GM12878 (cell line): ENCODE results near the gene EPHA4. TPM values are rescaled to one million over a fixed set of nuclear protein-coding genes. Genes with fewer than 3 reads are reported as not detected.

Experiments
- ATAC-seq: fragments of 200-7000 bp; cut with Tn5 transposase; 3 replicates; pipeline ENCODE4 v1.9.1; 2020; ENCODE audit warnings: mild to moderate bottlenecking, moderate library complexity
- BruUV-seq: library from RNA; stranded (reverse); fragments of 400-500 nt; replicated peaks from 2 replicates; lab custom pipeline; 2021; lab: Mats Ljungman, UMichigan
- CTCF ChIA-PET: fragments of 300-600 bp; sonication (Branson Sonifier 250); formaldehyde crosslinking; extraction: SDS; loops from one replicate; lab custom pipeline; 2021; ENCODE audit warnings: inconsistent platforms; lab: Yijun Ruan, JAX
- POLR2A ChIA-PET: fragments of 350-600 bp; formaldehyde crosslinking; extraction: SDS; loops from one replicate; lab custom pipeline; 2021; ENCODE audit warnings: inconsistent platforms; lab: Charles Lee
- RAD21 ChIA-PET: fragments of 300-600 bp; sonication (Branson Sonifier 250); formaldehyde crosslinking; loops from one replicate; lab custom pipeline; 2023; ENCODE audit warnings: antibody characterized with exemption; ENCODE audit not compliant: unreplicated experiment; lab: Charles Lee
- SMC1A ChIA-PET: fragments of 300-600 bp; sonication (Branson Sonifier 250); formaldehyde crosslinking; loops from one replicate; lab custom pipeline; 2023; ENCODE audit not compliant: unreplicated experiment, uncharacterized antibody; lab: Charles Lee
- DNase-seq: peaks from one replicate; pipeline ENCODE4 v3.0.0-alpha.2; 2011; ENCODE audit warnings: low read depth, low spot score
- FAIRE-seq: peaks from 3 replicates; lab custom pipeline; 2011; peaks lifted over from hg19 to GRCh38; lab: Jason Lieb, UNC
- H2AFZ ChIP-seq: 2 replicates; pipeline ENCODE4 v1.6.0; 2011; ENCODE audit warnings: low read depth, low read length, control low read depth; ENCODE audit not compliant: control insufficient read depth
- H3K27ac ChIP-seq: 2 replicates; pipeline ENCODE4 v1.5.1; 2011; ENCODE audit warnings: control low read depth; ENCODE audit not compliant: control insufficient read depth, insufficient read depth
- H3K27me3 ChIP-seq, 2 experiments: replicated peaks in 1 of 2; 2 replicates each; pipeline versions ENCODE4 v1.6.0 to v1.6.1; 2011; ENCODE audit warnings: low read length in 1 of 2; ENCODE audit not compliant: control insufficient read depth in 2 of 2, insufficient read depth in 2 of 2
- H3K36me3 ChIP-seq, 2 experiments: 2 replicates each; pipeline ENCODE4 v1.5.1; 2011; ENCODE audit warnings: low read length in 1 of 2; ENCODE audit not compliant: control insufficient read depth in 2 of 2, insufficient read depth in 2 of 2
- H3K4me1 ChIP-seq: 2 replicates; pipeline ENCODE4 v1.6.1; 2011; ENCODE audit warnings: mild to moderate bottlenecking, low read length, moderate library complexity, mixed read lengths; ENCODE audit not compliant: control insufficient read depth, insufficient read depth
- H3K4me2 ChIP-seq: 2 replicates; pipeline ENCODE4 v1.6.0; 2011; ENCODE audit warnings: control low read depth; ENCODE audit not compliant: control insufficient read depth, insufficient read depth
- H3K4me3 ChIP-seq: fragments of 200-600 bp; sonication (generic); 2 replicates; pipeline ENCODE4 v1.5.1; 2016
- H3K79me2 ChIP-seq: 2 replicates; pipeline ENCODE4 v1.6.0; 2011; ENCODE audit warnings: low read length; ENCODE audit not compliant: control insufficient read depth, insufficient read depth
- H3K9ac ChIP-seq: 2 replicates; pipeline ENCODE4 v1.8.0; 2011; ENCODE audit warnings: low read length, control low read depth, mixed read lengths; ENCODE audit not compliant: control insufficient read depth, insufficient read depth
- H3K9me3 ChIP-seq: replicated peaks from 3 replicates; pipeline ENCODE4 v1.5.1; 2011; ENCODE audit warnings: mild to moderate bottlenecking, low read length; ENCODE audit not compliant: control insufficient read depth, insufficient read depth
- H4K20me1 ChIP-seq: 2 replicates; pipeline ENCODE4 v1.6.0; 2011; ENCODE audit not compliant: control insufficient read depth, insufficient read depth
- ASH2L ChIP-seq: fragments of 300-600, 200-600 bp; sonication (generic); IDR thresholded peaks from 2 replicates; pipeline ENCODE4 v1.6.1; 2017; ENCODE audit warnings: low read depth, mild to moderate bottlenecking, borderline replicate concordance
- BACH1 ChIP-seq: fragments of 450-650 bp; IDR thresholded peaks from 2 replicates; pipeline ENCODE4 v1.6.1; 2017; ENCODE audit warnings: mild to moderate bottlenecking, borderline replicate concordance
- CEBPZ ChIP-seq: fragments of 150-350 bp; IDR thresholded peaks from 2 replicates; pipeline ENCODE4 v1.6.1; 2016; ENCODE audit warnings: low read depth, low read length
- DPF2 ChIP-seq: fragments of 450-650 bp; IDR thresholded peaks from 2 replicates; pipeline ENCODE4 v1.6.1; 2017; ENCODE audit warnings: mild to moderate bottlenecking
- E4F1 ChIP-seq: fragments of 450-650 bp; IDR thresholded peaks from 2 replicates; pipeline ENCODE4 v1.6.1; 2018; ENCODE audit warnings: borderline replicate concordance, mild to moderate bottlenecking; ENCODE audit not compliant: partially characterized antibody
- EGR1 ChIP-seq, 2 experiments: IDR thresholded peaks; 1 replicate in 1 of 2; 2 replicates in 1 of 2; pipeline ENCODE4 v1.6.1; 2011 to 2012; ENCODE audit warnings: low read depth in 2 of 2, low read length in 2 of 2, borderline replicate concordance in 1 of 2, mild to moderate bottlenecking in 1 of 2, moderate library complexity in 1 of 2
- GABPA ChIP-seq: IDR thresholded peaks from 2 replicates; pipeline ENCODE4 v1.6.1; 2014; ENCODE audit warnings: antibody characterized with exemption, low read depth, mild to moderate bottlenecking, inconsistent platforms
- NFYB ChIP-seq: IDR thresholded peaks from 2 replicates; pipeline ENCODE4 v1.6.1; 2011; ENCODE audit warnings: low read depth, mild to moderate bottlenecking, low read length, improper control_type of control experiment, moderate library complexity; ENCODE audit not compliant: insufficient read depth
- WGBS: methylation state at CpG from one replicate; pipeline ENCODE4 v1.1.6; 2016; ENCODE audit warnings: low lambda C conversion rate; ENCODE audit not compliant: insufficient replicate concordance, insufficient coverage; ENCODE audit errors: missing lambda C conversion rate; 5-methylcytosine and 5-hydroxymethylcytosine counted together
- in situ Hi-C: fragments of 300-500 bp; cut with MboI; formaldehyde crosslinking; loops from 9 replicates; pipeline ENCODE4 v1.14.3; 2018; ENCODE audit warnings: mixed read lengths
- intact Hi-C: fragments of 100-400 bp; cut with micrococcal nuclease; formaldehyde crosslinking; loops from one replicate; pipeline ENCODE4 v1.14.2; 2022; ENCODE audit not compliant: unreplicated experiment
- polyA plus RNA-seq, 11 experiments: library from polyadenylated mRNA; depleted of rRNA in 4 of 11; unstranded in 6 of 11; stranded (reverse) in 5 of 11; fragments of >200 nt; fragmentation: Nextera tagmentation in 4 of 11; fragmentation: Illumina TruSeq in 1 of 11; extraction: Ambion mirVana in 4 of 11; extraction: Trizol in 1 of 11; gene quantifications; 1 replicate in 1 of 11; 2 replicates in 10 of 11; pipeline versions ENCODE4 v1.2.1 to v1.2.3, GENCODE V29; 2011 to 2016; ENCODE audit warnings: inconsistent platforms in 2 of 11, missing spikeins in 2 of 11, low read depth in 1 of 11
- total RNA-seq, 4 experiments: library from RNA; depleted of rRNA in 3 of 4; stranded (reverse); fragments of >200 nt in 3 of 4; fragmentation: Illumina TruSeq in 1 of 4; extraction: Trizol in 1 of 4; gene quantifications; 2 replicates each; pipeline versions ENCODE4 v1.2.1 to v1.2.3, GENCODE V29; 2013 to 2021
- TF ChIP-seq, protein P1 (sequence below): fragments of 450-650 bp; IDR thresholded peaks from 2 replicates; pipeline ENCODE4 v1.6.1; 2017; ENCODE audit warnings: mild to moderate bottlenecking, moderate library complexity

EPHA4 gene
- total and polyA plus RNA-seq, 10 of the 15 experiments (the other 5 are each of a cell fraction or from before 2014, with no cell fraction given), result 0.06 to 1.5 (median 0.33) TPM; not detected in 1

- H3K4me3 ChIP-seq, result no peak overlapping the region
- no peak overlapping the region for H3K4me2 ChIP-seq
- TF ChIP-seq GABPA (no peak), DPF2 (no peak), CEBPZ (no peak), EGR1 (IDR thresholded peaks at IDR 0.05; ENCODE audit: borderline replicate concordance in 1 of 2, low read depth in 2 of 2, low read length in 2 of 2) (no peak), NFYB (no peak), E4F1 (no peak), BACH1 (no peak), ASH2L (no peak)
- TF ChIP-seq, protein P1, sequence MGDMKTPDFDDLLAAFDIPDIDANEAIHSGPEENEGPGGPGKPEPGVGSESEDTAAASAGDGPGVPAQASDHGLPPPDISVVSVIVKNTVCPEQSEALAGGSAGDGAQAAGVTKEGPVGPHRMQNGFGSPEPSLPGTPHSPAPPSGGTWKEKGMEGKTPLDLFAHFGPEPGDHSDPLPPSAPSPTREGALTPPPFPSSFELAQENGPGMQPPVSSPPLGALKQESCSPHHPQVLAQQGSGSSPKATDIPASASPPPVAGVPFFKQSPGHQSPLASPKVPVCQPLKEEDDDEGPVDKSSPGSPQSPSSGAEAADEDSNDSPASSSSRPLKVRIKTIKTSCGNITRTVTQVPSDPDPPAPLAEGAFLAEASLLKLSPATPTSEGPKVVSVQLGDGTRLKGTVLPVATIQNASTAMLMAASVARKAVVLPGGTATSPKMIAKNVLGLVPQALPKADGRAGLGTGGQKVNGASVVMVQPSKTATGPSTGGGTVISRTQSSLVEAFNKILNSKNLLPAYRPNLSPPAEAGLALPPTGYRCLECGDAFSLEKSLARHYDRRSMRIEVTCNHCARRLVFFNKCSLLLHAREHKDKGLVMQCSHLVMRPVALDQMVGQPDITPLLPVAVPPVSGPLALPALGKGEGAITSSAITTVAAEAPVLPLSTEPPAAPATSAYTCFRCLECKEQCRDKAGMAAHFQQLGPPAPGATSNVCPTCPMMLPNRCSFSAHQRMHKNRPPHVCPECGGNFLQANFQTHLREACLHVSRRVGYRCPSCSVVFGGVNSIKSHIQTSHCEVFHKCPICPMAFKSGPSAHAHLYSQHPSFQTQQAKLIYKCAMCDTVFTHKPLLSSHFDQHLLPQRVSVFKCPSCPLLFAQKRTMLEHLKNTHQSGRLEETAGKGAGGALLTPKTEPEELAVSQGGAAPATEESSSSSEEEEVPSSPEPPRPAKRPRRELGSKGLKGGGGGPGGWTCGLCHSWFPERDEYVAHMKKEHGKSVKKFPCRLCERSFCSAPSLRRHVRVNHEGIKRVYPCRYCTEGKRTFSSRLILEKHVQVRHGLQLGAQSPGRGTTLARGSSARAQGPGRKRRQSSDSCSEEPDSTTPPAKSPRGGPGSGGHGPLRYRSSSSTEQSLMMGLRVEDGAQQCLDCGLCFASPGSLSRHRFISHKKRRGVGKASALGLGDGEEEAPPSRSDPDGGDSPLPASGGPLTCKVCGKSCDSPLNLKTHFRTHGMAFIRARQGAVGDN, result no peak
- TF ChIP-seq, all 136 proteins: peak for 0
- SMC1A ChIA-PET, result interaction anchor here (0.7 kb wide), 1 partner anchor 118 kb away, joined by 3 read pairs; no protein-coding TSS in a partner anchor
- intact Hi-C loops (no loop called here), in situ Hi-C loops (no loop called here)
- no peaks in the 10 kb centered on the region for H3K27me3 ChIP-seq
- H3K79me2 ChIP-seq, result no peaks in the 10 kb centered on the region
- ATAC-seq (no peak), DNase-seq (no peak), FAIRE-seq (no peak)
- H3K4me1 ChIP-seq, result no peaks in the 10 kb centered on the region
- no TSS peak for BruUV-seq
- no peak overlapping the region for H3K9ac ChIP-seq
- H3K27ac ChIP-seq, result no peak overlapping the region
- CTCF ChIA-PET, result no interaction called here
- H2AFZ ChIP-seq, result no peak overlapping the region
- POLR2A ChIA-PET, result no interaction called here
- H3K36me3 ChIP-seq, result no peaks in the 10 kb centered on the region
- RAD21 ChIA-PET, result no interaction called here
- H3K9me3 ChIP-seq, result no peaks in the 10 kb centered on the region
- WGBS, result 25% methylated on average over 9 of the region's 9 CpGs
- no peaks in the 10 kb centered on the region for H4K20me1 ChIP-seq
Measured at GRCh38 chr2:221372159-221372884, 199.8 kb downstream of the EPHA4 start.
